HCT116 (cell line): Measurements from ENCODE around the gene NAP1L1.

Experiments used
- ATF3 ChIP-seq: IDR thresholded peaks from 2 replicates; pipeline ENCODE4 v1.6.1; 2012
- CEBPB ChIP-seq: IDR thresholded peaks from 2 replicates; pipeline ENCODE4 v1.6.1; 2012; ENCODE audit warnings: low read depth
- CTCF ChIP-seq, 3 experiments: fragments of 200-600 bp in 1 of 3; sonication (generic) in 1 of 3; IDR thresholded peaks in 2 of 3; conservative IDR thresholded peaks in 1 of 3; 2 replicates each; pipeline ENCODE4 v1.5.1; 2012 to 2017; ENCODE audit warnings: low read depth in 2 of 3, low read length in 2 of 3, antibody characterized with exemption in 1 of 3, borderline replicate concordance in 1 of 3, control low read depth in 1 of 3, mild to moderate bottlenecking in 1 of 3, mixed read lengths in 1 of 3, mixed run types in 1 of 3, moderate library complexity in 1 of 3; ENCODE audit not compliant: insufficient read depth in 1 of 3
- ELF1 ChIP-seq: IDR thresholded peaks from 2 replicates; pipeline ENCODE4 v1.6.1; 2012; ENCODE audit warnings: low read depth, borderline replicate concordance
- EZH2 ChIP-seq: fragments of 200-600 bp; sonication (generic); IDR thresholded peaks from 2 replicates; pipeline ENCODE4 v1.6.1; 2017; ENCODE audit warnings: antibody characterized with exemption, mixed run types
- EZH2phosphoT487 ChIP-seq: fragments of 200-600 bp; IDR thresholded peaks from 2 replicates; pipeline ENCODE4 v1.6.1; 2018; ENCODE audit warnings: antibody characterized with exemption, borderline replicate concordance
- POLR2A ChIP-seq: IDR thresholded peaks from 2 replicates; pipeline ENCODE4 v1.7.0; 2011; ENCODE audit warnings: borderline replicate concordance; ENCODE audit not compliant: insufficient read depth, insufficient read length; ENCODE audit errors: extremely low read depth
- REST ChIP-seq: IDR thresholded peaks from 2 replicates; pipeline ENCODE4 v1.6.1; 2012; ENCODE audit warnings: low read depth
- SP1 ChIP-seq: IDR thresholded peaks from 2 replicates; pipeline ENCODE4 v1.6.1; 2012; ENCODE audit warnings: low read depth
- YY1 ChIP-seq: IDR thresholded peaks from 2 replicates; pipeline ENCODE4 v1.6.1; 2011; ENCODE audit warnings: low read length, low read depth, moderate library complexity, mild to moderate bottlenecking; ENCODE audit not compliant: insufficient replicate concordance; ENCODE audit errors: extremely low read depth
- ZBTB33 ChIP-seq: IDR thresholded peaks from 2 replicates; pipeline ENCODE4 v1.6.1; 2011; ENCODE audit warnings: mild to moderate bottlenecking, low read length, moderate library complexity; ENCODE audit not compliant: insufficient replicate concordance; ENCODE audit errors: extremely low read depth

GRCh38 chr12:76026643-76027063, 57.8 kb downstream of the NAP1L1 start:
- TF ChIP-seq CTCF (IDR thresholded peaks at IDR 0.05 in 2 of 3, conservative IDR thresholded peaks at IDR 0.05 in 1 of 3; ENCODE audit: borderline replicate concordance in 1 of 3, insufficient read depth in 1 of 3, low read depth in 2 of 3, low read length in 2 of 3) (no peak), EZH2phosphoT487 (no peak), ZBTB33 (peak; percentile 57), ELF1 (no peak), EZH2 (no peak), POLR2A (peak; percentile 98), CEBPB (0 out of 2 replicates have a peak, but pooled peaks have one; percentile 66), SP1 (peak; percentile 62), REST (no peak), ATF3 (no peak), YY1 (peak; percentile 22)
